Peyer's patch (tissue), 4 donors: ENCODE measurements around the gene NT5DC3.

Source experiments
- POLR2A ChIP-seq, 2 donors: fragments of 450-650 bp; IDR thresholded peaks; one replicate each; pipeline ENCODE4 v1.5.1; 2017; ENCODE audit warnings: antibody characterized with exemption in 2 of 2, mild to moderate bottlenecking in 2 of 2, moderate library complexity in 2 of 2
- TF ChIP-seq, protein P1 (sequence below), 6 experiments: fragments of 450-650 bp in 4 of 6; fragments of 200-600 bp in 2 of 6; sonication (generic) in 1 of 6; IDR thresholded peaks; one replicate each; pipeline ENCODE4 v1.5.1; 2017 to 2019; ENCODE audit warnings: antibody characterized with exemption in 6 of 6, mild to moderate bottlenecking in 3 of 6, moderate library complexity in 1 of 6

- TF ChIP-seq, protein P1, sequence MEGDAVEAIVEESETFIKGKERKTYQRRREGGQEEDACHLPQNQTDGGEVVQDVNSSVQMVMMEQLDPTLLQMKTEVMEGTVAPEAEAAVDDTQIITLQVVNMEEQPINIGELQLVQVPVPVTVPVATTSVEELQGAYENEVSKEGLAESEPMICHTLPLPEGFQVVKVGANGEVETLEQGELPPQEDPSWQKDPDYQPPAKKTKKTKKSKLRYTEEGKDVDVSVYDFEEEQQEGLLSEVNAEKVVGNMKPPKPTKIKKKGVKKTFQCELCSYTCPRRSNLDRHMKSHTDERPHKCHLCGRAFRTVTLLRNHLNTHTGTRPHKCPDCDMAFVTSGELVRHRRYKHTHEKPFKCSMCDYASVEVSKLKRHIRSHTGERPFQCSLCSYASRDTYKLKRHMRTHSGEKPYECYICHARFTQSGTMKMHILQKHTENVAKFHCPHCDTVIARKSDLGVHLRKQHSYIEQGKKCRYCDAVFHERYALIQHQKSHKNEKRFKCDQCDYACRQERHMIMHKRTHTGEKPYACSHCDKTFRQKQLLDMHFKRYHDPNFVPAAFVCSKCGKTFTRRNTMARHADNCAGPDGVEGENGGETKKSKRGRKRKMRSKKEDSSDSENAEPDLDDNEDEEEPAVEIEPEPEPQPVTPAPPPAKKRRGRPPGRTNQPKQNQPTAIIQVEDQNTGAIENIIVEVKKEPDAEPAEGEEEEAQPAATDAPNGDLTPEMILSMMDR (IDR thresholded peaks at IDR 0.05) = no peak
- no peak for TF ChIP-seq POLR2A (IDR thresholded peaks at IDR 0.05)
Observed at GRCh38 chr12:103820881-103821489, 20.0 kb downstream of the NT5DC3 start.
